IPS-15b (cell line): ENCODE measurements around the gene HSF2BP.
"Not testable (repeated sequence)": the region's sequence is repeated elsewhere in the genome, so short reads cannot be mapped to it uniquely, and the experiment has no call there.

ENCODE experiments used
- H3K27me3 ChIP-seq: one replicate; pipeline ENCODE4 v1.6.1; 2013; ENCODE audit warnings: low read length; ENCODE audit not compliant: control insufficient read depth, insufficient read depth
- H3K36me3 ChIP-seq: one replicate; pipeline ENCODE4 v1.6.1; 2013; ENCODE audit warnings: low read length; ENCODE audit not compliant: control insufficient read depth, insufficient read depth
- H3K4me1 ChIP-seq: one replicate; pipeline ENCODE4 v1.6.1; 2013; ENCODE audit warnings: mild to moderate bottlenecking, low read length; ENCODE audit not compliant: control insufficient read depth, insufficient read depth
- H3K4me3 ChIP-seq: one replicate; pipeline ENCODE4 v1.5.1; 2013; ENCODE audit warnings: low read depth, low read length
- H3K9ac ChIP-seq: one replicate; pipeline ENCODE4 v1.6.1; 2013; ENCODE audit warnings: low read depth, mild to moderate bottlenecking, low read length
- H3K9me3 ChIP-seq: one replicate; pipeline ENCODE4 v1.6.1; 2013; ENCODE audit warnings: mild to moderate bottlenecking, low read length; ENCODE audit not compliant: control insufficient read depth, insufficient read depth

Gene HSF2BP

GRCh38 chr21:43597540-43598250 is 61.6 kb downstream of the HSF2BP start:
- Histone ChIP-seq H3K9me3 (no peaks in the 10 kb centered on the region), H3K36me3 (no peaks in the 10 kb centered on the region), H3K4me1 (no peaks in the 10 kb centered on the region)

DNA sequence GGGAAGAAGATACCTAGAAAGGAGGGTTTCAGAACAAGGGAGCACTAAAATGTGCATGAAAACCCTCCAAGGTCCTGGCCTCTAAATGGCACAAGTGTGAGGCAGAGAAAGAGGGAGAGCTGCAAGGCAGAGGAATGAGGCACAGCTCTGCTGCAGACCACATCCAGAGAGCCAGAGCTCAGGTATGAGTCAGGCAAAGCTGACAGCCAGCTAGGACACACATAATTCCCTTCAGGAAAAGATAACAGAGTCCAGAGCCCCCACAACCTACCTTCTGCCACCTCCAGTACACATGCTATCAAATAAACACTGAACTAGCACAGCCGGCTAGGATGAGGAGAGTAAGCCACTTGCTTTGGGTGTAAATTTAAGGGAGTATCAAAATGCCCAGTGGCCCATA is 62.2 kb downstream of the HSF2BP start:
- H3K9ac ChIP-seq, result no peak overlapping the region
- no peaks in the 10 kb centered on the region for H3K9me3 ChIP-seq
- no peaks in the 10 kb centered on the region for H3K27me3 ChIP-seq
- no peaks in the 10 kb centered on the region for H3K36me3 ChIP-seq
- H3K4me1 ChIP-seq, result no peaks in the 10 kb centered on the region
- H3K4me3 ChIP-seq, result no peak overlapping the region

More at GRCh38 chr21:43597540-43598250, 61.6 kb downstream of the HSF2BP start:
- Histone ChIP-seq H3K27me3 (no peaks in the 10 kb centered on the region), H3K9ac (no peak overlapping the region), H3K4me3 (no peak overlapping the region)

GRCh38 chr21:43596616-43597015 is 62.7 kb downstream of the HSF2BP start:
- no peaks in the 10 kb centered on the region for H3K36me3 ChIP-seq

GRCh38 chr21:43595769-43596168 is 63.5 kb downstream of the HSF2BP start:
- H3K9ac ChIP-seq, H3K4me3 ChIP-seq, H3K36me3 ChIP-seq, H3K4me1 ChIP-seq, H3K27me3 ChIP-seq, H3K9me3 ChIP-seq: not testable (repeated sequence)

More at GRCh38 chr21:43596616-43597015, 62.7 kb downstream of the HSF2BP start:
- Histone ChIP-seq H3K4me1 (no peaks in the 10 kb centered on the region), H3K27me3 (no peaks in the 10 kb centered on the region), H3K9ac (no peak overlapping the region), H3K4me3 (no peak overlapping the region), H3K9me3 (no peaks in the 10 kb centered on the region)

DNA sequence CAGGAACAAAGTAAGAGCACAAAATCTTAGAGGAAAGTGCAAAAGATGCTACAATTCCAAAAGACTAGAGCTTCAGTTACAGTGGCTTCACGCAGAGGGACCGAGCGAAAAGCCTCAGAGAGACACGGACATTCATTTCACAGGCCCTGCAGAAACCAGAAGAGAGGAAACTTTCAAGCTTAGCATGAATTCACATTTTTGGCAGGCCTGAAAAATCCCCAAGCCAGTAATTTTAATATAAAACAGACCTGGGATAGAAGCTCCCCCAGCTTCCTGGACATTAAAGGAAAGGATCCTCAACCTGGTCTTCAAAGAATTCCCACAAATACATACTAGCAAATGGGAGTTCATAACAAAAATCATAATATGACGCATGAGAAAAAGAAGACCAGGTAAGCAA is 66.2 kb downstream of the HSF2BP start:
- Histone ChIP-seq H3K4me1 (no peaks in the 10 kb centered on the region), H3K4me3 (no peak overlapping the region), H3K9me3 (no peaks in the 10 kb centered on the region), H3K27me3 (no peaks in the 10 kb centered on the region), H3K9ac (no peak overlapping the region), H3K36me3 (no peaks in the 10 kb centered on the region)

- H3K9ac ChIP-seq, result no peak overlapping the region
- H3K27me3 ChIP-seq, result no peaks in the 10 kb centered on the region
- H3K4me3 ChIP-seq, result no peak overlapping the region
- H3K4me1 ChIP-seq, result no peaks in the 10 kb centered on the region
- no peaks in the 10 kb centered on the region for H3K36me3 ChIP-seq
- no peaks in the 10 kb centered on the region for H3K9me3 ChIP-seq
Measured at GRCh38 chr21:43591571-43591970, 67.7 kb downstream of the HSF2BP start.

GRCh38 chr21:43590194-43590593 is 69.1 kb downstream of the HSF2BP start:
- Histone ChIP-seq H3K27me3 (no peaks in the 10 kb centered on the region), H3K4me1 (no peaks in the 10 kb centered on the region), H3K9ac (no peak overlapping the region), H3K4me3 (no peak overlapping the region), H3K9me3 (no peaks in the 10 kb centered on the region), H3K36me3 (no peaks in the 10 kb centered on the region)

- Histone ChIP-seq H3K36me3 (no peaks in the 10 kb centered on the region), H3K9ac (no peak overlapping the region), H3K4me3 (no peak overlapping the region), H3K27me3 (no peaks in the 10 kb centered on the region), H3K4me1 (no peaks in the 10 kb centered on the region), H3K9me3 (no peaks in the 10 kb centered on the region)
Measured at GRCh38 chr21:43588957-43589356, 70.3 kb downstream of the HSF2BP start.

DNA sequence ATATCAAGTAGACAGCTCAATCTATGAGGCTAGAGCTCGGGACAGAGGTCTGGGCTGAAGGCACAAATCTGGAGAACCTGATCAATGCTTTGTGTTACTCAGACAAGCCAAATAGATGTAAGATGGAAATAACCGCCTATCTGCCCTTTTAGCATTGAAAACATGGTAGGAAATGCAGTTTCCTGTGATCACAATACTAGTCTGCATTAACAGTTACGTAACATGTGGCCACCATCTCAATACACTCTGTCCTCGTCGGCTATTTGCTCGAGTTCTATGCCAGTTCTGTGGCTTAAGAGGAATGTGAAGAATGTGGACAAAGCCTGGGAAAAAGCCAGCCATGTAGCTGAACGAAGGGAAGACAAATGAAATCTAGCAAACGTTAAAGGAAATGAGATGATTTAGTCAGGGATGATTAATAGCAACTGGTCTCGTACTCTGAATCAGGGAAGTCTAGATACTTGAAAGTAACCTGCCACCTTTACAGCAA is 73.3 kb downstream of the HSF2BP start:
- Histone ChIP-seq H3K36me3 (no peaks in the 10 kb centered on the region), H3K27me3 (no peaks in the 10 kb centered on the region), H3K9me3 (no peaks in the 10 kb centered on the region), H3K9ac (no peak overlapping the region), H3K4me1 (no peaks in the 10 kb centered on the region), H3K4me3 (no peak overlapping the region)

GRCh38 chr21:43585514-43585913 is 73.8 kb downstream of the HSF2BP start:
- Histone ChIP-seq H3K36me3 (no peaks in the 10 kb centered on the region), H3K27me3 (no peaks in the 10 kb centered on the region), H3K9me3 (no peaks in the 10 kb centered on the region), H3K4me3 (no peak overlapping the region), H3K4me1 (no peaks in the 10 kb centered on the region), H3K9ac (no peak overlapping the region)

- no peaks in the 10 kb centered on the region for H3K36me3 ChIP-seq
- no peaks in the 10 kb centered on the region for H3K27me3 ChIP-seq
- H3K9me3 ChIP-seq, result no peaks in the 10 kb centered on the region
- H3K4me1 ChIP-seq, result no peaks in the 10 kb centered on the region
- no peak overlapping the region for H3K9ac ChIP-seq
- H3K4me3 ChIP-seq, result no peak overlapping the region
Measured at GRCh38 chr21:43581453-43581852, 77.8 kb downstream of the HSF2BP start.

- H3K9me3 ChIP-seq, result no peaks in the 10 kb centered on the region
- H3K36me3 ChIP-seq, result no peaks in the 10 kb centered on the region
- H3K4me3 ChIP-seq, result no peak overlapping the region
- H3K4me1 ChIP-seq, result no peaks in the 10 kb centered on the region
- H3K9ac ChIP-seq, result no peak overlapping the region
- no peaks in the 10 kb centered on the region for H3K27me3 ChIP-seq
Measured at GRCh38 chr21:43578677-43579303, 80.5 kb downstream of the HSF2BP start.
